Measurements from ENCODE around the gene OR2AK2.

The OR2AK2 gene

DNA sequence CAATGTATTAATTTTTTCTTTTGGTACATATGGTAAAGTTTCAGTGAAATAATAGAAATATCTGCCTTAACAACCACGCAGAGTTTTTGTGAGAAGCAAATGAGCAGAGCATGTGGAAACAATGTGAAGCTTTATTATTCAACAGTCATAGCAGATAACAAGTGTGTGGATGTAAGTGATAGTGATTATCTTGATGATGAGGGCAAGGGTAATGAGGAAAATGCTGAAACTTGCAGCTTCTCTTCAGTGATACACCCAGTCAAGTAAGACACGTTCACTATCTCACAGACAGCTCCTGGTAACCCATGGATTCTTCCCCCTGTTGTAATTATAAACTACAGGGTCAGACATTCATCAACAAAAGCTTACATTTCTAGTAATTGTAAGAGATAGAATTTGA lies 33.8 kb downstream of the OR2AK2 start:
- TF ChIP-seq ZNF274 (IDR thresholded peaks at IDR 0.05; ENCODE audit: low read depth, low read length) (no peak), SUZ12 (IDR thresholded peaks at IDR 0.05; ENCODE audit: extremely low read depth, insufficient read depth, insufficient read length) (no peak), YY1 (IDR thresholded peaks at IDR 0.05; ENCODE audit: insufficient read depth, insufficient read length) (no peak)

DNA sequence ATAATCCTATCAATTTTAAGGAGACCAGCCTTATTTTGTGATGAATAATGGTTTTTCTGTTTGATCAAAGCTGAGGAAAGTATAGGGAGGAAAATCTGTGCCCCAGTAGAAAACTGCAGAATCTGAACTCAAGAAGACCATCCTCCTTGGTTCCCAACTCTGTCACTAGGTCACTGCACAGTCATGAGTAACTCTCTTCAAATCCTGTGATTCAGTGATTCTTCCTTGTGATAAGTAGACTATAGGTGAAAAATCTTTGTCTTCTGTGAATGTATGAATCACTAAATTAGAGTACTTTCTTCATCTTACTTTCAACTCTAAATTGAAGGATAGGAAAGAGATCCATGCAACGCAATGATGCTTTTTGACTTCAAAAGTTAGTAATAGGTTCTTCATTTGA lies 35.1 kb downstream of the OR2AK2 start:
- no peak overlapping the region for H3K9ac ChIP-seq (ENCODE audit: insufficient read length, low read depth)
- TF ChIP-seq YY1 (IDR thresholded peaks at IDR 0.05; ENCODE audit: insufficient read depth, insufficient read length) (no peak), ZNF274 (IDR thresholded peaks at IDR 0.05; ENCODE audit: low read depth, low read length) (no peak), SUZ12 (IDR thresholded peaks at IDR 0.05; ENCODE audit: extremely low read depth, insufficient read depth, insufficient read length) (no peak)
- no peak for DNase-seq (ENCODE audit: low read depth, low spot score)
- no peaks in the 10 kb centered on the region for H3K9me3 ChIP-seq (ENCODE audit: insufficient read depth, low read length)
- H3K36me3 ChIP-seq (ENCODE audit: insufficient read depth, insufficient read length, low read length): no peaks in the 10 kb centered on the region
- no peaks in the 10 kb centered on the region for H3K27me3 ChIP-seq (ENCODE audit: insufficient read depth, insufficient read length)
- no peaks in the 10 kb centered on the region for H3K4me1 ChIP-seq (ENCODE audit: insufficient read depth, insufficient read length)
- no peak overlapping the region for H3K4me3 ChIP-seq (ENCODE audit: insufficient read length, low read depth)

More for the DNA sequence above, 33.8 kb downstream of the OR2AK2 start:
- H3K4me3 ChIP-seq (ENCODE audit: insufficient read length, low read depth): no peak overlapping the region
- no peaks in the 10 kb centered on the region for H3K36me3 ChIP-seq (ENCODE audit: insufficient read depth, insufficient read length, low read length)
- no peak overlapping the region for H3K9ac ChIP-seq (ENCODE audit: insufficient read length, low read depth)
- DNase-seq (ENCODE audit: low read depth, low spot score): no peak
- no peaks in the 10 kb centered on the region for H3K4me1 ChIP-seq (ENCODE audit: insufficient read depth, insufficient read length)
- no peaks in the 10 kb centered on the region for H3K27me3 ChIP-seq (ENCODE audit: insufficient read depth, insufficient read length)
- no peaks in the 10 kb centered on the region for H3K9me3 ChIP-seq (ENCODE audit: insufficient read depth, low read length)

DNA sequence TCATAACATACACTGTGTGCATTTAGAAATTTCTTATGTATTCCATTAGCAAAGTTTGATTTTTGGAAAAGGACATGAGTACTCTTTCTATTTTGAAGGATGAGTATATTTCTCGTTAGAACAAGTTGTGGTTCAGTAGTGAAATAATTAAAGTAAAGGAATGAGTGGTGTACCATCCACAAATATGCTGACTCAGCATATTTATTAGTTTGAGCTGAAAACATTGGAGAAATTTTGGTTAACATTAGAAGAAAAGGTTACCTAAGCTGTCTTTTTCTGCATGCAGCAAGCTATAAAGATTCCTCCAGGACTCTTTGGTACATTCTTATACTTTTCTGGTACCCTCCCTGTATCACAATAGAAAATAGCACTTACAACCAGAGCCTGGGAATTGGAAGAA lies 42.7 kb downstream of the OR2AK2 start:
- no peaks in the 10 kb centered on the region for H3K27me3 ChIP-seq (ENCODE audit: insufficient read depth, insufficient read length)
- no peak overlapping the region for H3K4me3 ChIP-seq (ENCODE audit: insufficient read length, low read depth)
- DNase-seq (ENCODE audit: low read depth, low spot score): no peak
- no peaks in the 10 kb centered on the region for H3K36me3 ChIP-seq (ENCODE audit: insufficient read depth, insufficient read length, low read length)
- no peaks in the 10 kb centered on the region for H3K4me1 ChIP-seq (ENCODE audit: insufficient read depth, insufficient read length)
- H3K9ac ChIP-seq (ENCODE audit: insufficient read length, low read depth): no peak overlapping the region
- TF ChIP-seq ZNF274 (IDR thresholded peaks at IDR 0.05; ENCODE audit: low read depth, low read length) (no peak), SUZ12 (IDR thresholded peaks at IDR 0.05; ENCODE audit: extremely low read depth, insufficient read depth, insufficient read length) (no peak), YY1 (IDR thresholded peaks at IDR 0.05; ENCODE audit: insufficient read depth, insufficient read length) (no peak)
- H3K9me3 ChIP-seq (ENCODE audit: insufficient read depth, low read length): peaks cover 9% of the 10 kb centered on the region

DNA sequence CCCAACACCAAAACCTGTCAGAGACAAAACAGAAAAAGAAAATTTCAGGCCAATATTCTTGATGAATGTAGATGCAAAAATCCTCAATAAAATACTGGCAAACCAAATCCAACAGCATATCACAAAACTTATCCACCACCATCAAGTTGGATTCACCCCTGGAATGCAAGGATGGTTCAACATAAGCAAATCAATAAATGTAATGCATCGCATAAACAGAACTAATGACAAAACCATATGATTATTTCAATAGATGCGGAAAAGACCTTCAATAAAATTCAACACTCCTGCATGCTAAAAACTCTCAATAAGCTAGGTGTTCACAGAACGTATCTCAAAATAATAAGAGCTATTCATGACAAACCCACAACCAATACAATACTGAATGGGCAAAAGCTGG lies 44.6 kb downstream of the OR2AK2 start:
- Histone ChIP-seq H3K4me1 (ENCODE audit: insufficient read depth, insufficient read length) (no peaks in the 10 kb centered on the region), H3K9me3 (ENCODE audit: insufficient read depth, low read length) (peaks cover 9% of the 10 kb centered on the region), H3K9ac (ENCODE audit: insufficient read length, low read depth) (no peak overlapping the region), H3K27me3 (ENCODE audit: insufficient read depth, insufficient read length) (no peaks in the 10 kb centered on the region), H3K4me3 (ENCODE audit: insufficient read length, low read depth) (no peak overlapping the region), H3K36me3 (ENCODE audit: insufficient read depth, insufficient read length, low read length) (no peaks in the 10 kb centered on the region)
- DNase-seq (ENCODE audit: low read depth, low spot score): no peak
- TF ChIP-seq ZNF274 (IDR thresholded peaks at IDR 0.05; ENCODE audit: low read depth, low read length): no peak
- no peak for TF ChIP-seq YY1 (IDR thresholded peaks at IDR 0.05; ENCODE audit: insufficient read depth, insufficient read length)

DNA sequence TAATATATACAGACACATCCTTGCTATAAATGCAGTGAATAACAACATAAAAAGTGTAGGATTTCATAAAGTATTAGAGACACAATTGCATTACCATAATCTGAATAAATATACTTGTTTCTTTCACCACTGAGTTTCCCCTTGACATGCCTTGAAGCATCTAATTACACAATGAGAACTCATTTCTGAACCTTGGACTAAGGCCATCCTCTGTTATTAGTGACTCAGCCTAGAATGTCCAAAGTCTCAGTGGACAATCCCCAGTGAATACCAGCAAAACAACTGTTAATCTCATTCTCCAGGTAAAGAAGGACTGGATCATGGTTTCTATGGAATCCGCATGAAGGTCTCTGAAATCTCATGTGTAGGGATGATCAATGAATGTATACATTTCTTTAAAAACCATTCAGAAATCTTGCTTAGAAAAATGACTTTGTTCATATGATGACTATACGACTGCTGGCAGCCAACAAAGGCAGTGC lies 48.2 kb downstream of the OR2AK2 start, which contains the start of gene OR2L5:
Gene OR2L5, plus strand, starts transcription at position 432 of the 482 bp plus-strand sequence. CDS start 8,288 bp downstream, outside the sequence.
- Histone ChIP-seq H3K36me3 (ENCODE audit: insufficient read depth, insufficient read length, low read length) (no peaks in the 10 kb centered on the region), H3K27me3 (ENCODE audit: insufficient read depth, insufficient read length) (no peaks in the 10 kb centered on the region), H3K4me3 (ENCODE audit: insufficient read length, low read depth) (no peak within 1 kb of the TSS), H3K9ac (ENCODE audit: insufficient read length, low read depth) (no peak within 1 kb of the TSS), H3K4me1 (ENCODE audit: insufficient read depth, insufficient read length) (no peaks in the 10 kb centered on the region), H3K9me3 (ENCODE audit: insufficient read depth, low read length) (peaks cover 9% of the 10 kb centered on the region)
- DNase-seq (ENCODE audit: low read depth, low spot score): no peak
- no peak for TF ChIP-seq SUZ12 (IDR thresholded peaks at IDR 0.05; ENCODE audit: extremely low read depth, insufficient read depth, insufficient read length)
- no peak for TF ChIP-seq YY1 (IDR thresholded peaks at IDR 0.05; ENCODE audit: insufficient read depth, insufficient read length)
- no peak for TF ChIP-seq ZNF274 (IDR thresholded peaks at IDR 0.05; ENCODE audit: low read depth, low read length)

DNA sequence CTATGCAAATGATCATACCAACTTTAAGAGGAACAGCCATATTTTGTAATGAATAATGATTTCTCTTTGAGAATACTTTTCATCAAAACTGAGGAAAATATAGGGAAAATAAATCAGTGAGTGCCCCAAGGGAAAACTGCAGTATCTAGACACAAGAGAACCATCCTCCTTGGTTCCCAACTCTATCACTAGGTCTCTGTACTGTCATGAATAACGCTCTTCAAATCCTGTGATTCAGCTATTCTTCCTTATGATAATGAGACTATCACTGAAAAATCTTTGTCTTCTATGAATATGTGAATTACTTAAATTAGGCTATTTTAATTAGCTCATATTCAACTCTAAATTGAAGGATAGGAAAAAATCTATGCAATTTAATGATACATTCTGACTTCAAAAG lies 50.8 kb downstream of the OR2AK2 start:
- no peak for TF ChIP-seq ZNF274 (IDR thresholded peaks at IDR 0.05; ENCODE audit: low read depth, low read length)
- TF ChIP-seq YY1 (IDR thresholded peaks at IDR 0.05; ENCODE audit: insufficient read depth, insufficient read length): no peak
- TF ChIP-seq SUZ12 (IDR thresholded peaks at IDR 0.05; ENCODE audit: extremely low read depth, insufficient read depth, insufficient read length): no peak
- Histone ChIP-seq H3K9me3 (ENCODE audit: insufficient read depth, low read length) (no peaks in the 10 kb centered on the region; the same call in 1 of the 2 replicates), H3K4me3 (ENCODE audit: insufficient read length, low read depth) (no peak overlapping the region), H3K36me3 (ENCODE audit: insufficient read depth, insufficient read length, low read length) (no peaks in the 10 kb centered on the region), H3K4me1 (ENCODE audit: insufficient read depth, insufficient read length) (no peaks in the 10 kb centered on the region), H3K27me3 (ENCODE audit: insufficient read depth, insufficient read length) (no peaks in the 10 kb centered on the region), H3K9ac (ENCODE audit: insufficient read length, low read depth) (no peak overlapping the region)
- no peak for DNase-seq (ENCODE audit: low read depth, low spot score)

All from NT2/D1 (cell line).